Loucy (cell line): ENCODE data around the gene SHROOM3.

Experiments
- H2AFZ ChIP-seq: fragments of 200-600 bp; sonication (generic); 2 replicates; pipeline ENCODE4 v1.6.0; 2016; ENCODE audit warnings: antibody characterized with exemption, mild to moderate bottlenecking, low read length, moderate library complexity
- H3F3A ChIP-seq: fragments of 200-600 bp; 2 replicates; pipeline ENCODE4 v1.6.0; 2016; ENCODE audit warnings: antibody characterized with exemption, low read depth, mild to moderate bottlenecking
- H3K27me3 ChIP-seq: fragments of 200-600 bp; sonication (generic); 2 replicates; pipeline ENCODE4 v1.6.1; 2014; ENCODE audit warnings: low read length, mild to moderate bottlenecking; ENCODE audit not compliant: insufficient read depth, poor library complexity, severe bottlenecking
- H3K36me3 ChIP-seq: fragments of 200-600 bp; sonication (generic); 2 replicates; pipeline ENCODE4 v1.6.1; 2016; ENCODE audit warnings: low read length; ENCODE audit not compliant: insufficient read depth
- H3K4me1 ChIP-seq: fragments of 200-600 bp; sonication (generic); 2 replicates; pipeline ENCODE4 v1.5.1; 2014; ENCODE audit warnings: low read length, mild to moderate bottlenecking; ENCODE audit not compliant: insufficient read depth, poor library complexity, severe bottlenecking
- H3K4me2 ChIP-seq: fragments of 200-600 bp; sonication (generic); 2 replicates; pipeline ENCODE4 v1.6.0; 2014; ENCODE audit warnings: antibody characterized with exemption, low read length, low read depth, mild to moderate bottlenecking; ENCODE audit not compliant: poor library complexity, severe bottlenecking
- H3K4me3 ChIP-seq: fragments of 200-600 bp; sonication (generic); 2 replicates; pipeline ENCODE4 v1.5.1; 2014; ENCODE audit warnings: low read length, mild to moderate bottlenecking, mixed read lengths; ENCODE audit not compliant: poor library complexity, severe bottlenecking
- H3K79me2 ChIP-seq: fragments of 200-600 bp; sonication (generic); 2 replicates; pipeline ENCODE4 v1.6.1; 2014; ENCODE audit warnings: low read length; ENCODE audit not compliant: insufficient read depth
- H3K9ac ChIP-seq: fragments of 200-600 bp; sonication (generic); 2 replicates; pipeline ENCODE4 v1.6.0; 2014; ENCODE audit warnings: mild to moderate bottlenecking, low read depth, low read length, moderate library complexity; ENCODE audit not compliant: poor library complexity, severe bottlenecking
- H3K9me2 ChIP-seq: fragments of 200-600 bp; sonication (generic); replicated peaks from 2 replicates; pipeline ENCODE4 v1.6.1; 2016; ENCODE audit warnings: low read depth, low read length, mixed read lengths
- H3K9me3 ChIP-seq: fragments of 200-600 bp; sonication (generic); 2 replicates; pipeline ENCODE4 v1.6.1; 2014; ENCODE audit warnings: mild to moderate bottlenecking, antibody characterized with exemption, low read length, low read depth; ENCODE audit not compliant: insufficient read depth
- H4K20me1 ChIP-seq: fragments of 200-600 bp; sonication (generic); 2 replicates; pipeline ENCODE4 v1.6.0; 2014; ENCODE audit warnings: antibody characterized with exemption, low read length, mild to moderate bottlenecking; ENCODE audit not compliant: insufficient read depth, poor library complexity, severe bottlenecking
- CTCF ChIP-seq: fragments of 200-600 bp; sonication (generic); conservative IDR thresholded peaks from 2 replicates; pipeline ENCODE4 v1.5.1; 2014; ENCODE audit warnings: mild to moderate bottlenecking, antibody characterized with exemption, low read length
- EZH2phosphoT487 ChIP-seq: fragments of 200-600 bp; IDR thresholded peaks from 2 replicates; pipeline ENCODE4 v1.6.1; 2018; ENCODE audit warnings: antibody characterized with exemption, mild to moderate bottlenecking, moderate library complexity, borderline replicate concordance

Gene SHROOM3

GRCh38 chr4:76717431-76717830, 282.4 kb downstream of the SHROOM3 start:
- no peaks in the 10 kb centered on the region for H3K79me2 ChIP-seq
- H3K9me3 ChIP-seq, result no peaks in the 10 kb centered on the region
- no peaks in the 10 kb centered on the region for H3K27me3 ChIP-seq
- H3K4me1 ChIP-seq, result peaks cover 9% of the 10 kb centered on the region
- no peaks in the 10 kb centered on the region; the same call in 1 of the 2 replicates for H3F3A ChIP-seq
- no peaks in the 10 kb centered on the region for H3K36me3 ChIP-seq
- H4K20me1 ChIP-seq, result no peaks in the 10 kb centered on the region
- no peak overlapping the region for H2AFZ ChIP-seq
- TF ChIP-seq CTCF (no peak), EZH2phosphoT487 (no peak)
- H3K4me2 ChIP-seq, result no peak overlapping the region
- H3K9me2 ChIP-seq, result no peaks in the 10 kb centered on the region
- no peak overlapping the region for H3K4me3 ChIP-seq
- no peak overlapping the region for H3K9ac ChIP-seq

GRCh38 chr4:76718021-76718420, 283.0 kb downstream of the SHROOM3 start:
- Histone ChIP-seq H3K4me2 (no peak overlapping the region), H3K79me2 (no peaks in the 10 kb centered on the region), H3K4me3 (no peak overlapping the region), H3K9me2 (no peaks in the 10 kb centered on the region), H3K27me3 (no peaks in the 10 kb centered on the region), H3K9me3 (no peaks in the 10 kb centered on the region), H4K20me1 (no peaks in the 10 kb centered on the region), H3K4me1 (peaks cover 9% of the 10 kb centered on the region), H3F3A (no peaks in the 10 kb centered on the region; the same call in 1 of the 2 replicates), H3K36me3 (no peaks in the 10 kb centered on the region), H3K9ac (no peak overlapping the region), H2AFZ (no peak overlapping the region)
- TF ChIP-seq CTCF (no peak), EZH2phosphoT487 (no peak)

GRCh38 chr4:76718831-76719230, 283.8 kb downstream of the SHROOM3 start:
- Histone ChIP-seq H3K9me3 (no peaks in the 10 kb centered on the region), H3K9me2 (no peaks in the 10 kb centered on the region), H3K9ac (no peak overlapping the region), H3K36me3 (no peaks in the 10 kb centered on the region), H3K27me3 (no peaks in the 10 kb centered on the region), H3K79me2 (no peaks in the 10 kb centered on the region), H3K4me1 (peaks cover 10% of the 10 kb centered on the region), H4K20me1 (no peaks in the 10 kb centered on the region), H2AFZ (no peak overlapping the region), H3K4me2 (no peak overlapping the region), H3K4me3 (no peak overlapping the region), H3F3A (no peaks in the 10 kb centered on the region; the same call in 1 of the 2 replicates)
- no peak; the same call in 1 of the 2 replicates for TF ChIP-seq CTCF
- TF ChIP-seq EZH2phosphoT487, result no peak
